IPS-18a (cell line): Measurements from ENCODE around the gene WDR45B.
"Not testable (repeated sequence)": the region's sequence is repeated elsewhere in the genome, so short reads cannot be mapped to it uniquely, and the experiment has no call there.

Source experiments
- H3K27ac ChIP-seq: one replicate; pipeline ENCODE4 v1.5.1; 2013; ENCODE audit warnings: low read length
- H3K27me3 ChIP-seq: one replicate; pipeline ENCODE4 v1.6.1; 2013; ENCODE audit warnings: mild to moderate bottlenecking, low read length; ENCODE audit not compliant: control insufficient read depth, insufficient read depth
- H3K36me3 ChIP-seq: one replicate; pipeline ENCODE4 v1.6.1; 2013; ENCODE audit warnings: low read depth, low read length; ENCODE audit not compliant: control insufficient read depth
- H3K4me1 ChIP-seq: one replicate; pipeline ENCODE4 v1.6.1; 2013; ENCODE audit warnings: low read depth, low read length; ENCODE audit not compliant: control insufficient read depth
- H3K4me3 ChIP-seq: one replicate; pipeline ENCODE4 v1.5.1; 2013; ENCODE audit warnings: low read length
- H3K9ac ChIP-seq: one replicate; pipeline ENCODE4 v1.6.1; 2013; ENCODE audit warnings: mild to moderate bottlenecking, low read length, moderate library complexity
- H3K9me3 ChIP-seq: one replicate; pipeline ENCODE4 v1.6.1; 2013; ENCODE audit warnings: low read depth, low read length; ENCODE audit not compliant: control insufficient read depth

The WDR45B gene

GRCh38 chr17:82582709-82583108 is 65.5 kb downstream of the WDR45B start:
- Histone ChIP-seq H3K4me1 (no peaks in the 10 kb centered on the region), H3K36me3 (peaks cover 41% of the 10 kb centered on the region), H3K9ac (no peak overlapping the region), H3K4me3 (no peak overlapping the region), H3K9me3 (no peaks in the 10 kb centered on the region), H3K27me3 (no peaks in the 10 kb centered on the region), H3K27ac (no peak overlapping the region)

- Histone ChIP-seq H3K36me3 (peaks cover 36% of the 10 kb centered on the region), H3K27me3 (no peaks in the 10 kb centered on the region), H3K4me3 (no peak overlapping the region), H3K4me1 (no peaks in the 10 kb centered on the region), H3K9ac (no peak overlapping the region), H3K27ac (no peak overlapping the region), H3K9me3 (no peaks in the 10 kb centered on the region)
These were observed 66.0 kb downstream of the WDR45B start for GRCh38 chr17:82582213-82582612.

GRCh38 chr17:82579969-82580368 is 68.3 kb downstream of the WDR45B start:
- peaks cover 33% of the 10 kb centered on the region for H3K36me3 ChIP-seq
- not testable (repeated sequence) for H3K9ac ChIP-seq, H3K27me3 ChIP-seq, H3K27ac ChIP-seq, H3K4me1 ChIP-seq, H3K4me3 ChIP-seq, H3K9me3 ChIP-seq

- H3K36me3 ChIP-seq, result peaks cover 42% of the 10 kb centered on the region
- no peak overlapping the region for H3K4me3 ChIP-seq
- H3K4me1 ChIP-seq, result no peaks in the 10 kb centered on the region
- H3K9me3 ChIP-seq, result no peaks in the 10 kb centered on the region
- no peak overlapping the region for H3K9ac ChIP-seq
- H3K27me3 ChIP-seq, result no peaks in the 10 kb centered on the region
- H3K27ac ChIP-seq, result no peak overlapping the region
These were observed 70.9 kb downstream of the WDR45B start for GRCh38 chr17:82577300-82577699.

- not testable (repeated sequence) for H3K4me1 ChIP-seq, H3K9ac ChIP-seq, H3K9me3 ChIP-seq, H3K27ac ChIP-seq, H3K4me3 ChIP-seq, H3K27me3 ChIP-seq
- H3K36me3 ChIP-seq, result peaks cover 51% of the 10 kb centered on the region
These were observed 72.5 kb downstream of the WDR45B start for GRCh38 chr17:82575581-82576221.

- Histone ChIP-seq H3K36me3 (peaks cover 58% of the 10 kb centered on the region), H3K27me3 (no peaks in the 10 kb centered on the region), H3K9me3 (no peaks in the 10 kb centered on the region), H3K4me1 (no peaks in the 10 kb centered on the region), H3K4me3 (no peak overlapping the region), H3K9ac (no peak overlapping the region), H3K27ac (no peak overlapping the region)
These were observed 74.2 kb downstream of the WDR45B start for GRCh38 chr17:82574041-82574440.

GRCh38 chr17:82571855-82572254 is 76.4 kb downstream of the WDR45B start:
- no peaks in the 10 kb centered on the region for H3K27me3 ChIP-seq
- H3K9me3 ChIP-seq, result no peaks in the 10 kb centered on the region
- no peak overlapping the region for H3K27ac ChIP-seq

GRCh38 chr17:82570277-82570676 is 78.0 kb downstream of the WDR45B start:
- Histone ChIP-seq H3K4me1 (peaks cover 7% of the 10 kb centered on the region), H3K27me3 (no peaks in the 10 kb centered on the region), H3K9ac (no peak overlapping the region), H3K4me3 (no peak overlapping the region), H3K36me3 (peaks cover 67% of the 10 kb centered on the region), H3K9me3 (no peaks in the 10 kb centered on the region), H3K27ac (no peak overlapping the region)

More at GRCh38 chr17:82571855-82572254, 76.4 kb downstream of the WDR45B start:
- Histone ChIP-seq H3K36me3 (peaks cover 65% of the 10 kb centered on the region), H3K4me3 (no peak overlapping the region), H3K9ac (no peak overlapping the region), H3K4me1 (no peaks in the 10 kb centered on the region)

GRCh38 chr17:82569621-82570020 is 78.6 kb downstream of the WDR45B start:
- Histone ChIP-seq H3K4me1 (peaks cover 7% of the 10 kb centered on the region), H3K4me3 (no peak overlapping the region), H3K36me3 (peaks cover 67% of the 10 kb centered on the region), H3K27ac (no peak overlapping the region), H3K9ac (no peak overlapping the region), H3K27me3 (no peaks in the 10 kb centered on the region), H3K9me3 (no peaks in the 10 kb centered on the region)

- H3K27ac ChIP-seq, result no peak overlapping the region
These were observed 79.2 kb downstream of the WDR45B start for GRCh38 chr17:82568997-82569393.

GRCh38 chr17:82567286-82567685 is 81.0 kb downstream of the WDR45B start:
- no peak overlapping the region for H3K4me3 ChIP-seq
- peaks cover 53% of the 10 kb centered on the region for H3K36me3 ChIP-seq
- no peak overlapping the region for H3K9ac ChIP-seq
- peaks cover 7% of the 10 kb centered on the region for H3K4me1 ChIP-seq
- H3K9me3 ChIP-seq, result no peaks in the 10 kb centered on the region
- no peak overlapping the region for H3K27ac ChIP-seq
- H3K27me3 ChIP-seq, result no peaks in the 10 kb centered on the region

More at GRCh38 chr17:82568997-82569393, 79.2 kb downstream of the WDR45B start:
- no peaks in the 10 kb centered on the region for H3K9me3 ChIP-seq
- H3K36me3 ChIP-seq, result peaks cover 70% of the 10 kb centered on the region
- no peak overlapping the region for H3K9ac ChIP-seq
- H3K4me1 ChIP-seq, result peaks cover 7% of the 10 kb centered on the region
- no peak overlapping the region for H3K4me3 ChIP-seq
- H3K27me3 ChIP-seq, result no peaks in the 10 kb centered on the region

- Histone ChIP-seq H3K4me1 (peaks cover 7% of the 10 kb centered on the region), H3K36me3 (peaks cover 43% of the 10 kb centered on the region), H3K9ac (no peak overlapping the region), H3K4me3 (no peak overlapping the region), H3K27ac (no peak overlapping the region), H3K27me3 (no peaks in the 10 kb centered on the region), H3K9me3 (no peaks in the 10 kb centered on the region)
These were observed 81.9 kb downstream of the WDR45B start for GRCh38 chr17:82566129-82566960.
